Thyroid gland (tissue), 4 donors: ENCODE results near the gene PTH1R. TPM values are rescaled to one million over a fixed set of nuclear protein-coding genes. Genes with fewer than 3 reads are reported as not detected.
A peak's percentile ranks its signal among the peaks of the same experiment; 100 is the strongest.

Source experiments
- DNase-seq, 2 donors: peaks; one replicate each; pipeline ENCODE4 v3.0.0-alpha.2; 2019
- H3K27ac ChIP-seq, 3 donors: fragments of 200-600 bp; sonication (generic); 1 replicate in 2 of 3; 2 replicates in 1 of 3; pipeline ENCODE4 v1.5.1; 2016 to 2019; ENCODE audit warnings: mild to moderate bottlenecking in 1 of 3, moderate library complexity in 1 of 3
- H3K27me3 ChIP-seq: fragments of 200-600 bp; sonication (generic); one replicate; pipeline ENCODE4 v1.5.1; 2019
- H3K36me3 ChIP-seq, 2 donors: fragments of 200-600 bp; sonication (generic); one replicate each; pipeline ENCODE4 v1.5.1; 2016 to 2019
- H3K4me1 ChIP-seq, 2 donors: fragments of 200-600 bp; sonication (generic); one replicate each; pipeline ENCODE4 v1.5.1; 2017 to 2019
- H3K4me3 ChIP-seq, 3 donors: fragments of 200-600 bp; sonication (generic); replicated peaks in 1 of 3; 1 replicate in 2 of 3; 2 replicates in 1 of 3; pipeline ENCODE4 v1.5.1; 2016; ENCODE audit warnings: mild to moderate bottlenecking in 1 of 3
- H3K9me3 ChIP-seq: fragments of 200-600 bp; sonication (generic); one replicate; pipeline ENCODE4 v1.5.1; 2017
- CTCF ChIP-seq, 6 experiments: fragments of 200-600 bp in 3 of 6; fragments of 450-650 bp in 3 of 6; sonication (generic) in 3 of 6; IDR thresholded peaks; one replicate each; pipeline ENCODE4 v1.5.1; 2016 to 2019; ENCODE audit warnings: antibody characterized with exemption in 6 of 6, mild to moderate bottlenecking in 2 of 6, inconsistent platforms in 1 of 6, moderate library complexity in 1 of 6
- POLR2A ChIP-seq, 2 donors: fragments of 450-650 bp; IDR thresholded peaks; one replicate each; pipeline ENCODE4 v1.6.1; 2017; ENCODE audit warnings: antibody characterized with exemption in 2 of 2, mild to moderate bottlenecking in 2 of 2, moderate library complexity in 1 of 2
- WGBS, 2 donors: methylation state at CpG; one replicate each; pipeline ENCODE4 v1.1.5; 2017; 5-methylcytosine and 5-hydroxymethylcytosine counted together
- intact Hi-C: fragments of 100-400 bp; cut with DNase I; formaldehyde crosslinking; loops from one replicate; pipeline ENCODE4 v1.15.1; 2023
- total RNA-seq, 4 donors: library from RNA; depleted of rRNA; stranded (reverse); fragments of >200 nt; gene quantifications; one replicate each; pipeline ENCODE4 v1.2.3, GENCODE V29; 2016

Gene PTH1R
- total RNA-seq, 4 donors from 2014 or later, result 1.2 to 10.6 (median 4.4) TPM

- Histone ChIP-seq H3K27me3 (no peaks in the 10 kb centered on the region), H3K4me3 (no peak overlapping the region), H3K4me1 (no peaks in the 10 kb centered on the region), H3K27ac (no peak overlapping the region), H3K36me3 (no peaks in the 10 kb centered on the region), H3K9me3 (no peaks in the 10 kb centered on the region)
- no peak for DNase-seq
- 70 to 81% methylated on average over 10 of the region's 10 CpGs for WGBS, 2 donors
- intact Hi-C loops, result no loop called here
- TF ChIP-seq CTCF (IDR thresholded peaks at IDR 0.05), result no peak
- no peak for TF ChIP-seq POLR2A (IDR thresholded peaks at IDR 0.05)
Measured at GRCh38 chr3:46857485-46858341, 19.8 kb upstream of the PTH1R start.

- no peak overlapping the region for H3K4me3 ChIP-seq
- H3K9me3 ChIP-seq, result no peaks in the 10 kb centered on the region
- DNase-seq, result no peak
- H3K27ac ChIP-seq, result no peak overlapping the region
- 82 to 88% methylated on average over 4 to 6 of the region's 6 CpGs for WGBS, 2 donors
- TF ChIP-seq CTCF (IDR thresholded peaks at IDR 0.05), result no peak
- TF ChIP-seq POLR2A (IDR thresholded peaks at IDR 0.05), result no peak
- H3K4me1 ChIP-seq, result no peaks in the 10 kb centered on the region
- no peaks in the 10 kb centered on the region for H3K36me3 ChIP-seq
- intact Hi-C loops, result no loop called here
- H3K27me3 ChIP-seq, result no peaks in the 10 kb centered on the region
Measured at GRCh38 chr3:46858456-46858855, 19.1 kb upstream of the PTH1R start.

GRCh38 chr3:46859001-46859710 lies 18.4 kb upstream of the PTH1R start:
- no peak for TF ChIP-seq CTCF (IDR thresholded peaks at IDR 0.05)
- TF ChIP-seq POLR2A (IDR thresholded peaks at IDR 0.05), result no peak
- 72 to 83% methylated on average over 11 of the region's 11 CpGs for WGBS, 2 donors
- Histone ChIP-seq H3K9me3 (no peaks in the 10 kb centered on the region), H3K27ac (no peak overlapping the region), H3K27me3 (no peaks in the 10 kb centered on the region), H3K4me1 (no peaks in the 10 kb centered on the region), H3K36me3 (no peaks in the 10 kb centered on the region), H3K4me3 (no peak overlapping the region)
- intact Hi-C loops, result no loop called here
- no peak for DNase-seq

GRCh38 chr3:46860017-46860809 lies 17.3 kb upstream of the PTH1R start:
- peak in 1 of 2 donors; percentile 17 for DNase-seq
- H3K27ac ChIP-seq, result no peak overlapping the region
- TF ChIP-seq CTCF (IDR thresholded peaks at IDR 0.05) (peak in 3 of 6 experiments; percentile 16 to 22 (median 21)), POLR2A (IDR thresholded peaks at IDR 0.05) (no peak)
- no peaks in the 10 kb centered on the region for H3K27me3 ChIP-seq
- no peak overlapping the region for H3K4me3 ChIP-seq
- intact Hi-C loops, result loop anchor here (10.0 kb wide), 1 partner anchor 155 kb away; the partner anchor contains the start of gene TMIE
- H3K4me1 ChIP-seq, result no peaks in the 10 kb centered on the region
- no peaks in the 10 kb centered on the region for H3K9me3 ChIP-seq
- WGBS, 2 donors, result 79 to 80% methylated on average over 12 to 17 of the region's 19 CpGs
- H3K36me3 ChIP-seq, result no peaks in the 10 kb centered on the region
